ENCODE data around the gene ACOXL. TPM values are rescaled to one million over a fixed set of nuclear protein-coding genes. Genes with fewer than 3 reads are reported as not detected.

The ACOXL gene
- total and polyA plus RNA-seq, 9 of the 15 experiments (the other 6 are each of a cell fraction or from before 2014, with no cell fraction given): 0.31 to 0.56 TPM; not detected in 7

- Histone ChIP-seq H3K9me1 (ENCODE audit: control insufficient read depth, insufficient read depth, low read length) (no peaks in the 10 kb centered on the region), H3K4me3 (no peak overlapping the region), H3K27ac (ENCODE audit: extremely low read depth, low read depth, low read length) (no peak overlapping the region), H3K4me1 (replicated peaks in 1 of 2; ENCODE audit: control insufficient read depth in 2 of 2, insufficient read depth in 2 of 2, low read length in 2 of 2) (no peaks in the 10 kb centered on the region; a peak in 1 of 5 replicates), H4K20me1 (replicated peaks; ENCODE audit: control insufficient read depth, insufficient read depth, low read length) (no peaks in the 10 kb centered on the region), H2AFZ (ENCODE audit: low read depth, low read length) (no peak overlapping the region), H3K9me3 (replicated peaks; ENCODE audit: control insufficient read depth, insufficient read depth, low read depth, low read length) (no peaks in the 10 kb centered on the region), H3K27me3 (ENCODE audit: control insufficient read depth in 2 of 2, insufficient read depth in 2 of 2, low read length in 2 of 2) (peaks cover 0 to 9% of the 10 kb centered on the region in 2 experiments; a peak in 1 of 5 replicates), H3K9ac (ENCODE audit: insufficient read depth in 1 of 2, low read depth in 2 of 2, low read length in 2 of 2) (no peak overlapping the region), H3K36me3 (ENCODE audit: control insufficient read depth, insufficient read depth, low read length) (no peaks in the 10 kb centered on the region), H3K4me2 (ENCODE audit: insufficient read depth, low read length) (no peak overlapping the region), H3K79me2 (ENCODE audit: control insufficient read depth, insufficient read depth, low read length) (no peaks in the 10 kb centered on the region)
- POLR2A ChIA-PET: no interaction called here
- DNase-seq (ENCODE audit: extremely low read depth in 1 of 4, low spot score in 3 of 4) (no peak), ATAC-seq (no peak), FAIRE-seq (no peak)
- WGBS (ENCODE audit: insufficient coverage, low coverage, missing lambda C conversion rate): 0% methylated on average over 1 of the region's 1 CpG
- TF ChIP-seq ZNF121 (CRISPR knock-in tag; conservative IDR thresholded peaks at IDR 0.05) (peak; percentile 71), RBM25 (IDR thresholded peaks at IDR 0.05; ENCODE audit: low read depth, low read length, severe bottlenecking) (peak; percentile 67), ZNF512 (tag; IDR thresholded peaks at IDR 0.05) (peak; percentile 78), MYC (IDR thresholded peaks at IDR 0.05; ENCODE audit: low read depth, low read length) (no peak), MYC (CRISPR knock-in tag; IDR thresholded peaks at IDR 0.05; ENCODE audit: borderline replicate concordance, low read depth) (no peak), SMARCE1 (IDR thresholded peaks at IDR 0.05) (no peak)
- in situ Hi-C loops (cut with MboI): no loop called here
- intact Hi-C loops (cut with micrococcal nuclease): no loop called here
- CTCF ChIA-PET (ENCODE audit: low intra/inter-chr PET ratio): no interaction called here
- BruUV-seq (replicated peaks): no TSS peak
Measured at GRCh38 chr2:110708455-110708854, 23.9 kb upstream of the ACOXL start.

Data from K562 (cell line).